Testis (tissue), 3 donors: ENCODE data around the gene EXOC3L4. TPM values are rescaled to one million over a fixed set of nuclear protein-coding genes. Genes with fewer than 3 reads are reported as not detected.

Experiments used
- DNase-seq: peaks from one replicate; pipeline ENCODE4 v3.0.0-alpha.2; 2019
- H3K27ac ChIP-seq, 2 donors: fragments of 200-600 bp; sonication (generic); one replicate each; pipeline ENCODE4 v1.5.1; 2019
- H3K27me3 ChIP-seq: fragments of 200-600 bp; sonication (generic); one replicate; pipeline ENCODE4 v1.5.1; 2019
- H3K36me3 ChIP-seq: fragments of 200-600 bp; sonication (generic); one replicate; pipeline ENCODE4 v1.5.1; 2017; ENCODE audit warnings: low read depth; ENCODE audit errors: missing control alignments
- H3K4me1 ChIP-seq: fragments of 200-600 bp; sonication (generic); one replicate; pipeline ENCODE4 v1.5.1; 2019
- H3K4me3 ChIP-seq, 2 donors: fragments of 200-600 bp; sonication (generic); one replicate each; pipeline ENCODE4 v1.5.1; 2017 to 2019
- H3K9me3 ChIP-seq: fragments of 200-600 bp; sonication (generic); one replicate; pipeline ENCODE4 v1.5.1; 2017
- POLR2A ChIP-seq: fragments of 450-650 bp; IDR thresholded peaks from one replicate; pipeline ENCODE4 v1.6.1; 2017; ENCODE audit warnings: antibody characterized with exemption, mild to moderate bottlenecking, moderate library complexity
- WGBS, 2 donors: methylation state at CpG; one replicate each; pipeline ENCODE4 v1.1.5; 2018; 5-methylcytosine and 5-hydroxymethylcytosine counted together
- intact Hi-C: fragments of 100-400 bp; cut with DNase I; formaldehyde crosslinking; loops from one replicate; pipeline ENCODE4 v1.15.1; 2023; ENCODE audit warnings: low total_unique reads
- polyA plus RNA-seq: library from polyadenylated mRNA; stranded (reverse); fragments of 350-450 nt; fragmentation: Illumina TruSeq; extraction: RNeasy Lipid Tissue Mini Kit (QIAGEN cat#74804); gene quantifications from one replicate; pipeline ENCODE4 v1.2.3, GENCODE V29; 2014; ENCODE audit warnings: low read depth, low replicate concordance; ENCODE audit not compliant: insufficient read depth
- total RNA-seq, 2 donors: library from RNA; depleted of rRNA; stranded (reverse); fragments of >200 nt; gene quantifications; one replicate each; pipeline ENCODE4 v1.2.3, GENCODE V29; 2016
- TF ChIP-seq, protein P1 (sequence below), 3 experiments: fragments of 450-650 bp in 2 of 3; fragments of 200-600 bp in 1 of 3; sonication (generic) in 1 of 3; IDR thresholded peaks; one replicate each; pipeline ENCODE4 v1.5.1; 2016 to 2019; ENCODE audit warnings: antibody characterized with exemption in 3 of 3, mild to moderate bottlenecking in 2 of 3, moderate library complexity in 1 of 3

Gene EXOC3L4
- total and polyA plus RNA-seq, 3 donors from 2014 or later: 1.0 to 2.4 (median 2.4) TPM

DNA sequence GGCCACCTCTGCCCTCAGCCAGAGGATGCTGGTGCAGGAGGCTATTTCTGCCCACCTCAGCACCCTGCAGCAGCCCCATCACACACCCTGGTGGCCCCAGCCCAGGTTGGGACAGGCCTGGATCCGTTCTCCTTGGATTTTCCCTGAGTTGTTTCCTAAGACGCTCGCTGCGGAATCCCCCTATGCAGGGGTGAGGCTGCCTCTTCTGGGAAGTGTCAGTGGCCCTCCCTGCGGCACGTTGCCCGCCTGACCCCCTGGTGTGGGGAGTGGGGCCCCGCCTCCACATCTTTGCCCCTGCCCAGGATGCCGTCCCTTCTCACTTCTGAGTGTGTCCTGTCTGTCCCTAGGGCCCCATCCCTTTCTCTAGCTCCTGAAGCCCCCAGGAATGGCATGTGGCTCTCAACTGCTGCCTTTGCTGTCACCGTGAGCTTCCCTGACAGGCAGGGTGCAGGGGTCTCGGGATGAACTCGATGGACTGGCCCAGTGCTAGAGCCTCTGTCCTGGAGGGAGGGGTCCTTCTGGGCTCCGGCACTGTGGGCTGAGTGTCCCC, 594 bp upstream of the EXOC3L4 start:
- H3K9me3 ChIP-seq: no peaks in the 10 kb centered on the region
- peak overlapping the region; percentile 60 to 77 for H3K27ac ChIP-seq
- DNase-seq: no peak
- WGBS, 2 donors: 73 to 79% methylated on average over 9 to 13 of the region's 13 CpGs
- H3K36me3 ChIP-seq: no peaks in the 10 kb centered on the region
- H3K4me3 ChIP-seq: no peak overlapping the region
- intact Hi-C loops: no loop called here
- H3K27me3 ChIP-seq: no peaks in the 10 kb centered on the region
- H3K4me1 ChIP-seq: peaks cover under 1% of the 10 kb centered on the region
- no peak for TF ChIP-seq POLR2A
- TF ChIP-seq, protein P1, sequence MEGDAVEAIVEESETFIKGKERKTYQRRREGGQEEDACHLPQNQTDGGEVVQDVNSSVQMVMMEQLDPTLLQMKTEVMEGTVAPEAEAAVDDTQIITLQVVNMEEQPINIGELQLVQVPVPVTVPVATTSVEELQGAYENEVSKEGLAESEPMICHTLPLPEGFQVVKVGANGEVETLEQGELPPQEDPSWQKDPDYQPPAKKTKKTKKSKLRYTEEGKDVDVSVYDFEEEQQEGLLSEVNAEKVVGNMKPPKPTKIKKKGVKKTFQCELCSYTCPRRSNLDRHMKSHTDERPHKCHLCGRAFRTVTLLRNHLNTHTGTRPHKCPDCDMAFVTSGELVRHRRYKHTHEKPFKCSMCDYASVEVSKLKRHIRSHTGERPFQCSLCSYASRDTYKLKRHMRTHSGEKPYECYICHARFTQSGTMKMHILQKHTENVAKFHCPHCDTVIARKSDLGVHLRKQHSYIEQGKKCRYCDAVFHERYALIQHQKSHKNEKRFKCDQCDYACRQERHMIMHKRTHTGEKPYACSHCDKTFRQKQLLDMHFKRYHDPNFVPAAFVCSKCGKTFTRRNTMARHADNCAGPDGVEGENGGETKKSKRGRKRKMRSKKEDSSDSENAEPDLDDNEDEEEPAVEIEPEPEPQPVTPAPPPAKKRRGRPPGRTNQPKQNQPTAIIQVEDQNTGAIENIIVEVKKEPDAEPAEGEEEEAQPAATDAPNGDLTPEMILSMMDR (IDR thresholded peaks at IDR 0.05): no peak

GRCh38 chr14:103095210-103095778, 769 bp downstream of the EXOC3L4 start:
- no peak overlapping the region for H3K27ac ChIP-seq
- H3K4me1 ChIP-seq: peaks cover 12% of the 10 kb centered on the region
- DNase-seq: no peak
- no peaks in the 10 kb centered on the region for H3K36me3 ChIP-seq
- 92 to 94% methylated on average over 11 of the region's 11 CpGs for WGBS, 2 donors
- no peak overlapping the region for H3K4me3 ChIP-seq
- TF ChIP-seq POLR2A: no peak
- TF ChIP-seq, protein P1 (IDR thresholded peaks at IDR 0.05): no peak
- no peaks in the 10 kb centered on the region for H3K27me3 ChIP-seq
- intact Hi-C loops: no loop called here
- no peaks in the 10 kb centered on the region for H3K9me3 ChIP-seq

DNA sequence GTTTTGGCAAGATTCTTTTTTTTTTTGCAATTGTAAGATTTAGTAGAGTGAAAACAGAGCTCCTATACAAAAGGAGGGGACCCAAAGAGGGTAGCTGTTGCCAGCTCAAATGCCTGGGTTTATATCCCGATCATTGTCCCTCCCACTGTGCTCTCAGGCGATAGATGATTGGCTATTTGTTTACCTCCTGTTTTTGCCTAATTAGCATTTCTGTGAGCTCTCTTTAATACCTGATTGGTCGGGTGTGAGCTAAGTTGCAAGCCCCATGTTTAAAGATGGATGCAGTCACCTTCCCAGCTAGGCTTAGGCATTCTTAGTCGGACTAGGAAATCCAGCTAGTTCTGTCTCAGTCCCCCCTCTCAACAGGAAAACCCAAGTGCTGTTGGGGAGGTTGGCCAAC, 1.9 kb downstream of the EXOC3L4 start:
- intact Hi-C loops: no loop called here
- no peak overlapping the region for H3K27ac ChIP-seq
- H3K27me3 ChIP-seq: no peaks in the 10 kb centered on the region
- DNase-seq: no peak
- peaks cover 14% of the 10 kb centered on the region for H3K4me1 ChIP-seq
- H3K9me3 ChIP-seq: no peaks in the 10 kb centered on the region
- no peaks in the 10 kb centered on the region for H3K36me3 ChIP-seq
- 89 to 95% methylated on average over 4 of the region's 4 CpGs for WGBS, 2 donors
- H3K4me3 ChIP-seq: no peak overlapping the region
- TF ChIP-seq, protein P1 (IDR thresholded peaks at IDR 0.05): no peak
- no peak for TF ChIP-seq POLR2A

DNA sequence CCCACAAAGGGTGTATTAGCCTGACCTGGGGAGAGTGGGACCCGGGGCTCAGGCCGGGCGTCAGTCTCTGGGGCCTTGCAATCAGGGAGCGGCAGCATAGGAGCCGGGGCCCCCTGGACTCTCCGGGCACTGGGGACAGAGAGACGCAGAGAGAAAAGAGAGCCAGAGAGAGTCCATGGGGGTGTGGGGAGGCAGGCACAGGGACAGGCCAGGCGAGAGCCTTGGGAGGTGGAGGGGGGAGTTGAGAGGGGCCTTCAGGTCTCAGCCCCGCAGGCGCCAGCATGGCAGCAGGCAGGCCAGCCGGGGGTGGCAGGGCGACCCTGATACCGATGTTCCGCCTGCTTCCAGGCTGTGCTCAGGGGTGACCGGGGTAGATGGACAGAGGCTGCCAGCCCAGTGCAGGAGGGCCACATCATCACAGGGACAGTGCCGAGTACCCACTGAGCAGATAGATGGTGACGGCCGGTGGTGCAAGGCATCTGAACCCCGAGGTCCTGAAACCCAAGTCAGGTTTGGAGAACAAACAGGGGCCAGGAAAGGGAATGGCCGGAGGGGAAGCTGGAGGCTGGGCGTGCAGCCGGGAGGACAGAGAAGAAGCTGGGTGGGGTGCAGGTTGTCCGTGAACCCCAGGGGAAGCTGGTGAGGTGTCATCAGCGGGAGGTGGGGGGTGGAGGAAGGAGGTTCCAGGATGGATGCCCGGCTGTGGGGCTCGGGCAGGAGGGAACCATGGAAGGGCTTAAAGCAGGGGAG, 2.9 kb downstream of the EXOC3L4 start:
- 82 to 88% methylated on average over 25 to 26 of the region's 26 CpGs for WGBS, 2 donors
- TF ChIP-seq, protein P1 (IDR thresholded peaks at IDR 0.05): no peak
- no peak for TF ChIP-seq POLR2A
- H3K4me1 ChIP-seq: peaks cover 14% of the 10 kb centered on the region
- no peak overlapping the region for H3K4me3 ChIP-seq
- no peak for DNase-seq
- no peaks in the 10 kb centered on the region for H3K36me3 ChIP-seq
- intact Hi-C loops: no loop called here
- no peaks in the 10 kb centered on the region for H3K27me3 ChIP-seq
- no peaks in the 10 kb centered on the region for H3K9me3 ChIP-seq
- no peak overlapping the region for H3K27ac ChIP-seq
